HG02973 (cell line): ENCODE data around the gene EPG5.
"Not testable (repeated sequence)": the region's sequence is repeated elsewhere in the genome, so short reads cannot be mapped to it uniquely, and the experiment has no call there.

Source experiments
- ATAC-seq: cut with Tn5 transposase; IDR thresholded peaks from one replicate; pipeline ENCODE4 v1.9.1; 2021; ENCODE audit warnings: moderate library complexity; ENCODE audit not compliant: unreplicated experiment

EPG5 gene

DNA sequence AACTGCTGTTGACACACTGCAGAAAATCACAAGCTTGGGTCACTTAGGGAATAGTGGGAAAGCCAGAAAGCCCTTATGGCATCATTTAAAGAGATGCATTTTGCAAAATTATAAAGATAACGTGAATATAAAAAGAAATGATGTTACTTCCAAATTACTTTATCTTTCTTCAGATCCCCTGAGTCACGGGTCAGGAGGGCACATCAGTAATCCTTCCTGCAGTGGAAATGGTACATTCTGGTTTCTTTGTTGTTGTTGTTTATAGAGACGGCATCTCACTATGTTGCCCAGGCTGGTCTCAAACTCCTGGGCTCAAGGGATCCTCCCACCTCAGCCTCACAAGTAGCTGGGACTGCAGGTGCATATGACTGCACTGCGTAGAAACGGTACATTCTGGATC, 9.8 kb upstream of the EPG5 start:
- no peak for ATAC-seq

DNA sequence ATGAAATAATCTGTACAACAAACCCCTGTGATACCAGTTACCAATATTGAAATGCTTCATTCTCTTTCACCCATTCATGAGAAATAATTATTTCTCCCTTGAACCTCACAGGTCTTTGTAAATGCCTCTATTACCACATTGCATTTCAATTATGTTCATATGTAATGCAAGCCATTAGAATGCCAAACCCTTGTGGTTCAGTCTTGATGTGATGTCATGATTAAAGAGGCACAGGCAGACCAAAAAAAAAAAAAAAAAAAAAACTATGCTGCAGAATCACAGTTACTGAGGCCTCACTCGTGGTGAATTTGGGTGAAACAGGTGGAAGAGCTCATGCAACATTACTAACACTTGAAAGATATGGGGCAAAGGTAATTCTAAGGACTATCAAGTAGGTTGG, 9.4 kb upstream of the EPG5 start:
- ATAC-seq, result no peak

DNA sequence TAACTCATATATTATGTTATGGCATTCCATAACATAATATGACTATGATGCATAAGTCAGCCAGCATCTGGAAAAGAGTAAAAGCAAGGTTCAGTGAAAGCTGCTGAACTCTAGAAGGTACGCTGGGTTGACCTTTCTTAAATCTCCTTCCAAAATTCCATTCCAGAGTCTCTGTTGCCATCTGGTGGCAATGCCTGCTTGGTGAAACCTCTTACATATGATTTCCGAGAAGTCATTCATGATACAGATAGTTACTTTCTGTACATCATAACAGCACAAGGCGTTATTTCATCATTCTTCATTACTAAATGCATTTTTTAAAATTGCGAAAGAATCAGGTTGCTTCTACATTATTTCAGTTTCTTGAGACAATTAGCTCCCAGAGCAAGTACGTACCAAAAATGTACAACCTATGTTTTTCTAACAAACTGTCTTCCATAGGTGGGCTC, 7.0 kb upstream of the EPG5 start:
- ATAC-seq, result no peak

DNA sequence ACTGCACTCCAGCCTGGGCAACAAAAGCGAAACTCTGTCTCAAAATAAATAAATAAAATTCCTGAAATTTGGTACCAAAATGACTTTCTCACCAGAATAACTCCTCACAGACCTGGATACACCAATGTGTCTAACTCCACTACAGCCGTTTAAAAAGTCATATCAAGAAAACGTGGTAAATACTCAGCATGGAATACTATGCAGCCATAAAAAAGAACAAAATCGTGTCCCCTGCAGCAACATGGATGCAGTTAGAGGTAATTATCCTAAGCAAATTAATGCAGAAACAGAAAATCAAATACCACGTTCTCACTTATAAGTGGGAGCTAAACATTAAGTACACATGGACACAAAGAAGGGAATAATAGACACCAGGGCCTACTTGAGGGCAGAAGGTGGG, 2.2 kb downstream of the EPG5 start:
- not testable (repeated sequence) for ATAC-seq

DNA sequence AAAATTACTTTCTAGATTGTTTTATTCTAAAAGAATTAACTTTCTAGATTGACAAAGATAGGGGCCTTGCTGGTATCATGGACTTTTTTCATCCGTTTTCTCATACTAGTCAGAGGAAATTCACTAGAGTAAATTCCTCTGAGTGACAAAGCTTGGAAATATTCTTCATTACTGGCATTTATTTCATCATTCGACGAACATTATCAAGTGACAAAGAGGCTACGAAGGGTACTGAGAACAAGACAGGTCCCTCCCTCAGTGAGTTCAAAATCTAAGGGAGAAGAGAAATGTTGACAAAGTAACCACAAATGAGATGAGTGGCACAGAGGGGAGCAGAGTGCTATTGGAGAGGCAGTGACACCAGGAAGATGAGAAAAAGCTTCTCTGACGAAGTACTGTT, 4.3 kb downstream of the EPG5 start:
- no peak for ATAC-seq

DNA sequence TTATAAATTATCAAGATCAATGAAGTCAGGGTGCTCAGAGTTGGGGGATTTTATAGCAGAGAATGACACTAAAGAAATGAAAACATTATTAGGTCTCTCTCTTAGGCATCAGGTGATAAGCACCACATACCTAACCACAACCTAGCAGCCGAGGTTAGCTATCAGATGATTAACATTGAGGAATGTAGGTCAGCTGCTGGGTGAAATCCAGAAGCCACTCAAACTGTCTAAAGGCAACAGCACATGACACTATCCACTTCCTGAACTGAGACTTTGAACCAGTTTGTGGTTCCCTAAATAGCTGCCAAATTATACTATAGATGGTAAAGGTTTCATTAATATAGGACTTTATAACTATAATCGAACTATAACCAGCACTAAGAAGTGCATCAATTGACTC, 4.7 kb downstream of the EPG5 start:
- ATAC-seq, result no peak

DNA sequence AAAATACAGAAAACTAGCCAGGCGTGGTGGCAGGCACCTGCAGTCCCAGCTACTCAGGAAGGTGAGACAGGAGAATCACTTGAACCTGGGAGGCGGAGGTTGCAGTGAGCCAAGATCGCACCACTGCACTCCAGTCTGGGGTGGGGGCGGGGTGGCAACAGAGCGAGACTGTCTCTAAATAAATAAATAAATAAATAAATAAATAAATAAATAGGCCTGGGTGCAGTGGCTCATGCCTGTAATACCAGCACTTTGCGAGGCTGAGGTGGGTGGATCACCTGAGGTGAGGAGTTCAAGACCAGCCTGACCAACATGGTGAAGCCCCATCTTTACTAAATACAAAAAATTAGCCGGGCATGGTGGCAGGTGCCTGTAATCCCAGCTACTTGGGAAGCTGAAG, 7.6 kb downstream of the EPG5 start:
- not testable (repeated sequence) for ATAC-seq

DNA sequence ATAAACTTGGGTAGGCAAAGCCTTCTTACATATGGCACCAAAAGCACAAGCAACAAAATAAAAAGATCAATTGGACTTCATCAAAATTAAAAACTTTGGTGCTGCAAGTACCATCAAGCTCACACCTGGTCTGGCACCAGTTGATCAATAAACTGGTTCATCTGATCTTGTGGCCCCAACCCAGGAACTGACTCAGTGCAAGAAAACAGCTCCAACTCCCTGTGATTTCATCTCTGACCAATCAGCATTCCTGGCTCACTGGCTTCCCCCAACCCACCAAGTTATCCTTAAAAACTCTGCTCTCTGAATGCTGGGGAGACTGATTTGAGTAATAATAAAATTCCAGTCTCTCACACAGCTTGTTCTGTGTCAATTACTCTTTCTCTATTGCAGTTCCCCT, 8.4 kb downstream of the EPG5 start:
- no peak for ATAC-seq

DNA sequence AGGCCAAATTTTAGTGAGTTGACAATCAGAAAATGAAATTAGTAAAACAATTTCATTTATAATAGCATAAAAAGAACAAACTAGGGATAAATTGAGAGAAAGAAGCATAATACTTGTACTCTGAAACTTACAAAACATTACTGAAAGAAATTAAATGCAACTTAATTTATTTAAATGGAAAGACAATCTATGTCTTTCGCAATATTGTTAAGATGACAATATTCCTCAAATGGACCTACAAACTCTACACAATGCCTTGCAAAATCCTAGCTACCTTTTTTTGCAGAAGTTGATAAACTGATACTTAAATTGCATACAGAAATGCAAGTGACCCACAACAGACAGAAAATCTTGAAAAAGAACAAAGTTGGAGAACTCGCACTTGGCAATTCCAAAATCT, 9.1 kb downstream of the EPG5 start:
- ATAC-seq, result no peak

DNA sequence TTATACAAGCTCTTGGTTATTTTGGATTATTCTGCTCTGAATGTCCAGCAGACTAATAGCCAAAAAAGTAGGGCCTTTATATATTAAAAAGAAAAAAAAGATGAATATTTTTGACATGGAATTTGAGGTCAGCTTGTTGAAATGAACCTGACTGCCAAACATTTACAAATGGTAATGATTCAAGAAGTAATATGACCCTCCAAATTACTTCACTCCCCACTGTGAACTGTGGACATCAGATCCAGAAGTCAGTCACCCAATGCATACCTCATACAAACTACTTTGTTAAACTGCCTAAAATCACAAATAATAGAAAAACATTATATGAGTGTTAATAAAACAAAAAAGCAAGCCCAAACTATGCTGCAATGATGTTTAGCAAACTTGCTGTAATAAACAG, 10.0 kb downstream of the EPG5 start:
- ATAC-seq, result no peak

DNA sequence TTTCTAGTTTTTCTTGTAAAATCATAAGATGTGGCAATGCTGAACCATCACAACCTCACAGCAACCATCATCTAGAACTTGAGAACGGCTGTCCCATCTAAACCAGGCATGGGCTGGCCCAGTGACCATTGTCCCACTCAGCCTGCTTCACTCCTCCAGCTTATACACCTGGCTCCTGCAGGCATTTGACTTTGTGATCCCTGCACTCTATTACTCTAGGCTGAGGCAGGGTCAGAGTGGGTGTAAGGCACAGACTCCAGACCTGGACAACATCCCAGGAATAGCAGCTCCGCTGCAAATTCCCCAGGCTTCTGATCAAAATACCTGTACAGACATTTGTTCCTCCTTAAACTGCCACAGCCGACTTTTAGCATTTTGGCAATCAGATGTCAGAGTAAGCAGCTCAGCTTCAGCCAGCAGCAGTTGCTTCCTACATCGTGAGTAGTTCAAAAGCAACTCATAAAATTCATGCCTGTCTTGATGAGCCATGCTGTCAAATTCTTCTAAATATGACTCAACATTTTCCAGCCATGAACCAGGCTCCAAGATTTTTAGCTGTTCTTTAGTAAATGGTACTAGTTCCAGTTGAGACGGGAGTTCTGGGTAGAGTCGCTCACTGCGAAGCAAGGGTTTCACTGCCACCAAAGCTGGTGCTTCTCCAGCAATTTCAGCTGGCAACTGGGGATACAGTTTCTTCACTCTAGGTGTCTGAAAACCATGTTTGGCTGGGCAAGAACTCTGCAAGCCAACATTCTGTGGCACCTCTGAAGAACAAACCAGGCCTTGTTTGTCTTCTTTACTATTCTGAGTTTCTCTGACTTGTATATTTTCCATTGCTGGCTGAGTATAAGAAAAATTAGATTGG, 12.8 kb downstream of the EPG5 start:
- ATAC-seq, result no peak

DNA sequence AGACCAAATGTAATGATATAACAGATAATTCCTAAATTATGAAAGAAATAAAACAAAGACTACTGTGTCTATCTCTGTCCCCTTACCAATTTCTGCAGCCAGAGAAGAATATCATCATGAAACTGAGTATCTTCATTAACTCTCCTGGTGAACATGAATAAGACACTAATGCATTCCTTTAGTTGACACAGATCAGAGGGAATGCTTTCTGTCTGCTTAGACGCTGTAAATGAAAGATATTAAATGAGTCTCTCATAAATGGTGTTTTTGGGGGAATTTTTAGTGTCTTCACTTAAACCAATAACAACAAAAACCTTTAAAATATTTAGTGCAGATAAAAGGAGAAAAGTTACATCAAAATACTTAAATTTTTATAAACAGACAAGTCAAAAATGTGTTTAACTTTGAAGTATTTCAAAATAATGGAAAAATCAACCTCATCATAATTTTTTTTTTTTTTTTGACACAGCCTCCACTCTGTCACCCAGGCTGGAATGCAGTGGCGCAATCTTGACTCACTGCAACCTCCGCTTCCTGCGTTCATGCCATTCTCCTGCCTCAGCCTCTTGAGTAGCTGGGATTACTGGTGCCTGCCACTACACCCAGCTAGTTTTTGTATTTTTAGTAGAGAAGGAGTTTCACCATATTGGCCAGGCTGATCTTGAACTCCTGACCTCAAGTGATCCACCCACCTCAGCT, 16.0 kb downstream of the EPG5 start:
- ATAC-seq, result no peak

DNA sequence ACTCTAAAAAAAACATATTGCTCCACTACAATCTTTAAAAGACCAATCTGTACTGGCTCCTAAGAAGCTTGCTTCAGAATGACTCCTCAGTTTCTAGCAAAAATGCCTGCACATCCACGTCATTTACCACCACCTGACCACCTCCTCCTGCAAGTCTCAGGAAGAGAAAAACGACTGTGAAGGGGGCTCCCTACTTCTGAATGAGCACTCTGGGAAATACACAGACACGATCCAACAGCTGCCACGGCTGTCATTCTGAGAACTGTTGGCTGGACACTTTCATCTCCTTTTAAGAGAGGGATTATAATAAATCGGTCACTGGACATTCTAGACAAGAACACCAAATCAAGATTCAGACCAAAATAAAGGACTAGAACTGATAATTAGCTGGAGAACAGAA, 21.5 kb downstream of the EPG5 start:
- no peak for ATAC-seq

DNA sequence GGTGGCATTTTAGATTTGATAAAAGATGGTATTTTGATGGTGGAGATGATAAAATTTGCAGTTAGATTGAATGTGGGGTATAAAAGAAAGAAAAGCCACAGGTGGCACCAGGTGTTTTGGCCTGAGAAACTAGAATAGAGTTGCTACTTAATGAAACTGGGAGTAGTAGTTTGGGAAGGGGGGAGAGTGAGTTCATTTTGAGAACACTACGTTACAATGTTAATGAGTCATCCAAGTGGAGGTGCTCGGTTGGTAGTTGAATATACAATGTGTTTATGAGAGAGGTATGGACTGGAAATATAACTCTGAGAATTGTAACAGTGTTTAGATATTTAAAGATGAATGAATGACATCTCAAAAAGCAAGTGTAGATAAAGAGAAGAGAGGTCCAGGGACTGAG, 26.4 kb downstream of the EPG5 start:
- no peak for ATAC-seq

DNA sequence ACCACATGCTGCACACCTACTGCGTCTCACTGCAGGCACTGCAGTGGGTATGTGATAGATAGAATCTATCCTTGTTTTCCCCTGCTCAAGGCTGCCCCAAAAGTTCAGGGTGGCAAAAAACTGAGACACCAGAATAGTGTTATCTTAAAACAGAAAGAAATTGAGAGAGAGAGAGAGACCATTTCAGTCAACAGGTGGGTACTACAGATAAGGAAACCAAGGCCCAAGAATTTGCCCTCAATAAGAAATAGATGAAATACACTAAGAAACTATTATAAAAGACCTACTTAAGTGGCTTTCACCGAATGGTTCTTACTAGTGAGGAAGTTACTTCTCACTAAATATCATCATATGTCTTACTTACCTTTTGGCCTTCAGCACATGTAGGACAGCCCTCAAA, 27.9 kb downstream of the EPG5 start:
- no peak for ATAC-seq

DNA sequence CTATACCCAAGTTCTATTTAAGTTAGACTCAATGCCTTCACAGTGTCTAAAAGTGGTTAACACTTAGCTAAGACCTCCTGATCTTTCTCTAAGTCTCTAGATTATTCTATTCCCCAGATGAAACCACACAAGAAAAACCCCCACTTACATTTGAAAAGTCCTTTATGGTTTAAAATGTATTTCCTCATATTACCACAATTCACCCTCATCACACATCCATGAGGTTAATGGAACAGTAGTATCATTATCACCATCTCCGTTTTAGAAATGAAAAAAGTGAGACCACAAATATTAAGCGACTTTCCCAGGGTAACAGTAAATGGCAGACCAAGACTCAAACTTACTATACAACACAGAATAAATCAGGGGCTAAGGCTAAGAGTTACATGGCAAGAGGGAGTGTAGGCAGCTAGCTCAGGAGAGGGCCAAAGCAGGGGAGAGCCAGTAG, 28.6 kb downstream of the EPG5 start:
- no peak for ATAC-seq

DNA sequence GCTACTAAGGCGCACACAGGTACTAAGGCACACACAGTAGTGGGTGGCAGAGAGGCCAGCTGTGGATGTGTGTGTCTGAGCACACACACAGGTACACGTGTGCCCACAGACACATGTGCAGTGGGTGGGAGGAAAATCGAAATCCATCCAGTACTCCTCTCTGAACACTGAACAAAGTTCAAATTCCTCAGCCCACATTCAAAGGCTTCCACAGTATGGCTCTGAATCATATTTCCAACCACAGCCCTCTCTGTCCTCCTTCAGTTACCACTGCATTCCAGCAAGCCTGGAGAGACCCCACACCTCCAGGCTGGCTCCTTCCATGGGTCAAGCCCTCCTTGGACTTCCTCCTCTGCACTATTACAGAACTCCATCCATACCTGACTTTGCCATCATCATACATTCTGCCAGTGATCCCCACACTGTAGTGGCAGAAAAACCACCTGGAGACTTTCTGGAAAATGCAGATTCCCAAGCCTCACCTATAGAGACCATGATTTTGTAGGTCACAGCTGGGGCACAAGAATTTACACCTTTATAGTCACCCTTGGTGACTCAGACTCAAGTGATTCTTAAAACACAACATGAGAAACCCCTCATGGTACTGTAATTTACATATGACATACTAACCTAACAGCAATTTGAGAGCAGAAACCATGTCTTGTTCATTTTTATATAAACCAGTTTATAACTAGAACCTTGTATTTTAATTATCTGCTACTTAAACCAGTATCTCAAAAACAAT, 31.4 kb downstream of the EPG5 start:
- ATAC-seq, result no peak

DNA sequence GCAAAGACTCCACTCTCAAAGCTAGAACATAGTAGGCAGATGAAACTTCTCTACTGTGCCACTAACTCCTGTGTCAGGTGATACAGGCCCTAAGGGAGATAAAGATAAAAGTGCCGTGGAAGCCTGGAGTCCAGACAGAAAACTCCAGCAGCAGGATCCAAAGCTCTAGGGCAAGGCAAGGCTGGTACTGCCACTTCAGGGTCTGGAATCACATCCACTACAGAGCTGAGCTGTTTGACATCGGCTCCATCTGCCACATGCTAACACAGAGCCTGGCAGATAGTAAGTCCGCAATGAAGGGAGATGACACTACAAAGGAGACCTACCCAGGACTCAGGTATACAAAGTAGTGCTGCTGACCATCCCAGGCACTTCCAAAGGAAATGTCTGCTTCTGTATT, 34.4 kb downstream of the EPG5 start:
- ATAC-seq, result no peak

DNA sequence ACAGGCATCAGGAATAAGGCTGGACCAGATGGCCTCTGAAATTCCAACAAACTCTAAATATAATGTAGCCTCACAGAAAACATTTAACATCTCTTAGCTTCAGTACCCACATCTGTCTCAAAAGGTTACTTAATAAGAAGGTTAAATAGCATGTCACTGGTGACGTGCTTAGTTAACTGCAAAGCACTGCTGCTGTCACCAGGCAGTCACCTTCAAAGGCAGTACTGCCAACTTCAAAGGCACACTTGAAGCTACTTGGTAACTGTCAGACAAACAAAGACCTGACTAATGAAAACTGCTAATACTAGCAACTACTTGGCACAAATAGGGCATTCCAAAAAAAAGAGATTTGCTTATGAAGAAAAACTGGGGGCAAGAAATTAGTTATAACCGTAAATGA, 36.2 kb downstream of the EPG5 start:
- ATAC-seq, result no peak

DNA sequence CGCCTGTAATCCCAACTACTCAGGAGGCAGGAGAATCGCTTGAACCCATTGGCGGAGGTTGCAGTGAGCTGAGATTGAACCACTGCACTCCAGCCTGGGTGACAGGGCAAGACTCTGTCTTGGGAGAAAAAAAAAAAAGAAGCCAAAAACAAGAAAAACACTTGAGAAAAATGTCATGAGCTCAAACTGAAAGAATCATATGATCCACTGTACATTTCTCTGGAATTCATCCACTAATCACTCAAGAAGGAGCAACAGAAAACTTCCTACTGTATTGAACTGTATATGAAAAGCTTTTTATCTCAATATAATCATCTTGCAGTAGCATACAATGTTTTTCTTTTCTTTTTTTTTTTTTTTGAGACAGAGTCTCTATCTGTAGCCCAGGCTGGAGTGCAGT, 40.4 kb downstream of the EPG5 start:
- ATAC-seq, result no peak

DNA sequence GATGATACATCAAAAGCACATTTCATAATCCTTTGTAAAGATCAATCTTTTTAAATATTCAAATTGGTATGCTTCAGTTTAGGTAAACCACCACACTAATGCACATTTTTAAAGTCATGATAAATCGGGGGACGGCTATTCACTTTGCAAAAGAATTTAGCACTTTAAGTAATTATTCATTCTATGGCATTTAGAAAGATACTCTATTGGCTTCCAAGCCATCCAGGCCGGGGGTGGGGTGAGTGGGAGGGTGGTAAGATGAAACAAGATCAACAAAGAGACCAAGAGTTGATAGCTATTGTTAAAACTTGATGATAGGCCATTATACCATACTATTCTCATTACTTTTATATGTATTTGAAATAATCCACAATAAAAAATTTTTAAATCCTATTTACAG, 41.0 kb downstream of the EPG5 start:
- ATAC-seq, result no peak

DNA sequence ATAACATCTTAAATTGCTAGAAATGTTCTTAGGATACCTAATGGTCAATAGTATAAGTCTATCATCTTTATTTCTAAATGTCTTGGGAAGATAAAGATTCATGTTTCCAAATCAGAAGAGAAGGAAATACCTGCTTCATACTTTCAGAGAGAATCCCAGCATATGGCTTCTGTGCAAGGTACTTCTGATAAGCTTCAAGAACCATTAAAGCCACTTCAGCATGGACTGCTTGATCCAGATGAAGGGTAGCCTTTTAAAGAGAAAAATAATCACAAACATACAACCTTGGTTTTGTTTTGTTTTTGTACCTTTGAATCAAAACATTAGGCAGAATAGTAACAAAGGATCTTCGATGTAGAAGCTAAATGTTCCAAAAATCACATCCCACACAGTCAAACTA, 44.0 kb downstream of the EPG5 start:
- no peak for ATAC-seq
